B cell (primary cell): ENCODE results near the gene PTPN14. TPM values are rescaled to one million over a fixed set of nuclear protein-coding genes. Genes with fewer than 3 reads are reported as not detected.

Source experiments
- ATAC-seq: fragments of 200-7000 bp; cut with Tn5 transposase; one replicate; pipeline ENCODE4 v1.10.0; 2021; ENCODE audit warnings: low read depth, mild to moderate bottlenecking, moderate number of reproducible peaks, moderate library complexity
- CTCF ChIA-PET: fragments of 350-600 bp; sonication (Branson Sonifier 250); formaldehyde crosslinking; loops from one replicate; lab custom pipeline; 2021; ENCODE audit warnings: antibody characterized with exemption, inconsistent platforms; lab: Charles Lee
- POLR2A ChIA-PET: fragments of 350-600 bp; sonication (Branson Sonifier 250); formaldehyde crosslinking; loops from one replicate; lab custom pipeline; 2021; ENCODE audit warnings: antibody characterized with exemption; lab: Charles Lee
- DNase-seq: peaks from one replicate; pipeline ENCODE4 v3.0.0; 2013
- H2AFZ ChIP-seq: 2 replicates; pipeline ENCODE4 v1.6.1; 2012; ENCODE audit warnings: mild to moderate bottlenecking, low read depth, low read length; ENCODE audit not compliant: insufficient read depth, poor library complexity, severe bottlenecking
- H3K27ac ChIP-seq, 2 donors: 1 replicate in 1 of 2; 2 replicates in 1 of 2; pipeline ENCODE4 v1.5.1; 2012 to 2013; ENCODE audit warnings: low read length in 2 of 2, mild to moderate bottlenecking in 2 of 2, moderate library complexity in 1 of 2
- H3K27me3 ChIP-seq, 4 experiments: fragments of 200-600 bp in 1 of 4; sonication (generic) in 1 of 4; replicated peaks in 1 of 4; 1 replicate in 2 of 4; 2 replicates in 2 of 4; pipeline versions ENCODE4 v1.6.1 to v1.7.0; 2013 to 2016; ENCODE audit warnings: low read length in 3 of 4, mild to moderate bottlenecking in 2 of 4, mixed read lengths in 1 of 4, moderate library complexity in 1 of 4; ENCODE audit not compliant: insufficient read depth in 4 of 4, control insufficient read depth in 3 of 4; ENCODE audit errors: control extremely low read depth in 1 of 4
- H3K36me3 ChIP-seq, 2 experiments: replicated peaks in 1 of 2; 1 replicate in 1 of 2; 2 replicates in 1 of 2; pipeline versions ENCODE4 v1.6.1 to v1.7.1; 2013; ENCODE audit warnings: low read length in 1 of 2; ENCODE audit not compliant: insufficient read depth in 2 of 2, control insufficient read depth in 1 of 2; ENCODE audit errors: control extremely low read depth in 1 of 2, extremely low read depth in 1 of 2
- H3K4me1 ChIP-seq, 2 donors: fragments of 200-600 bp in 1 of 2; sonication (generic) in 1 of 2; 1 replicate in 1 of 2; 2 replicates in 1 of 2; pipeline versions ENCODE4 v1.5.1 to v1.6.1; 2013 to 2017; ENCODE audit warnings: low read length in 2 of 2; ENCODE audit not compliant: control insufficient read depth in 2 of 2, insufficient read depth in 2 of 2
- H3K4me2 ChIP-seq: replicated peaks from 2 replicates; pipeline ENCODE3; 2012; ENCODE audit warnings: mild to moderate bottlenecking, low read depth, low read length; ENCODE audit not compliant: poor library complexity, severe bottlenecking
- H3K4me3 ChIP-seq, 5 experiments: fragments of 200-600 bp in 1 of 5; sonication (generic) in 1 of 5; 1 replicate in 3 of 5; 2 replicates in 2 of 5; pipeline versions ENCODE4 v1.5.1 to v1.7.0; 2011 to 2016; ENCODE audit warnings: low read length in 4 of 5, mild to moderate bottlenecking in 4 of 5, low read depth in 2 of 5, control low read depth in 1 of 5, moderate library complexity in 1 of 5; ENCODE audit not compliant: insufficient read depth in 1 of 5; ENCODE audit errors: control extremely low read depth in 1 of 5, extremely low read depth in 1 of 5
- H3K79me2 ChIP-seq: fragments of 200-600 bp; sonication (generic); one replicate; pipeline ENCODE4 v1.6.0; 2016; ENCODE audit warnings: low read length; ENCODE audit not compliant: control insufficient read depth, insufficient read depth
- H3K9ac ChIP-seq: fragments of 200-600 bp; sonication (generic); 2 replicates; pipeline ENCODE4 v1.6.1; 2017; ENCODE audit warnings: mild to moderate bottlenecking, low read length, moderate library complexity
- H3K9me3 ChIP-seq, 3 donors: one replicate each; pipeline versions ENCODE4 v1.6.1 to v1.7.1; 2013; ENCODE audit warnings: low read length in 2 of 3; ENCODE audit not compliant: control insufficient read depth in 2 of 3, insufficient read depth in 1 of 3; ENCODE audit errors: control extremely low read depth in 1 of 3
- H4K20me1 ChIP-seq: 2 replicates; pipeline ENCODE4 v1.6.0; 2012; ENCODE audit warnings: mild to moderate bottlenecking, low read length; ENCODE audit not compliant: insufficient read depth, control insufficient read depth, poor library complexity, severe bottlenecking
- H3K27ac Mint-ChIP-seq: one replicate; pipeline ENCODE4 v1.8.0; 2021; ENCODE audit warnings: mixed read lengths
- H3K27me3 Mint-ChIP-seq: one replicate; pipeline ENCODE4 v1.8.0; 2021; ENCODE audit warnings: mixed read lengths
- H3K4me1 Mint-ChIP-seq: one replicate; pipeline ENCODE4 v1.8.0; 2021; ENCODE audit warnings: mixed read lengths
- H3K4me3 Mint-ChIP-seq: one replicate; pipeline ENCODE4 v1.8.0; 2021; ENCODE audit warnings: mixed read lengths
- H3K9me3 Mint-ChIP-seq: one replicate; pipeline ENCODE4 v1.8.0; 2022; ENCODE audit warnings: mixed read lengths; ENCODE audit not compliant: insufficient read depth
- CTCF ChIP-seq: fragments of 200-600 bp; IDR thresholded peaks from one replicate; pipeline ENCODE4 v1.8.0; 2022; ENCODE audit warnings: antibody characterized with exemption, mild to moderate bottlenecking
- EZH2 ChIP-seq: IDR thresholded peaks from 2 replicates; pipeline ENCODE4 v1.6.1; 2012; ENCODE audit warnings: borderline replicate concordance, low read depth, mild to moderate bottlenecking, moderate library complexity, low read length; ENCODE audit not compliant: insufficient read depth, poor library complexity, severe bottlenecking
- WGBS: methylation state at CpG from one replicate; pipeline ENCODE4 v1.1.5; 2013; ENCODE audit warnings: missing lambda C conversion rate; ENCODE audit not compliant: insufficient coverage; 5-methylcytosine and 5-hydroxymethylcytosine counted together
- intact Hi-C: fragments of 100-400 bp; cut with micrococcal nuclease; formaldehyde crosslinking; loops from one replicate; pipeline ENCODE4 v1.10.0; 2022
- polyA plus RNA-seq: library from polyadenylated mRNA; depleted of rRNA; stranded (reverse); fragments of >200 nt; gene quantifications from 2 replicates; pipeline ENCODE4 v1.2.3, GENCODE V29; 2012
- total RNA-seq, 2 donors: library from RNA; stranded (reverse); fragments of 120-200 nt in 1 of 2; gene quantifications; 1 replicate in 1 of 2; 2 replicates in 1 of 2; pipeline versions ENCODE4 v1.2.3 to v1.2.4, GENCODE V29; 2013 to 2022

Gene PTPN14
- total and polyA plus RNA-seq, 2 donors (not counting 1 experiment from before 2014, with no cell fraction given): under 0.01 TPM; not detected in 1

GRCh38 chr1:214426426-214426812, 125.0 kb downstream of the PTPN14 start:
- peaks cover 0 to 2% (median 0%) of the 10 kb centered on the region in 3 donors for H3K9me3 ChIP-seq
- ATAC-seq (no peak), DNase-seq (no peak)
- no peak overlapping the region for H3K27ac Mint-ChIP-seq
- no peak overlapping the region for H3K27ac ChIP-seq
- no peak overlapping the region for H3K4me3 ChIP-seq
- H4K20me1 ChIP-seq: no peaks in the 10 kb centered on the region
- H3K4me1 ChIP-seq: peaks cover 8% of the 10 kb centered on the region in 2 donors
- no peak overlapping the region for H3K4me3 Mint-ChIP-seq
- ChIA-PET POLR2A (no interaction called here), CTCF (no interaction called here)
- WGBS: 80% methylated on average over 1 of the region's 2 CpGs
- H3K27me3 Mint-ChIP-seq: peaks cover 15% of the 10 kb centered on the region
- H3K4me1 Mint-ChIP-seq: peaks cover 13% of the 10 kb centered on the region
- H3K9me3 Mint-ChIP-seq: no peaks in the 10 kb centered on the region
- no peaks in the 10 kb centered on the region for H3K27me3 ChIP-seq
- no peaks in the 10 kb centered on the region for H3K36me3 ChIP-seq
- intact Hi-C loops: no loop called here
- no peak overlapping the region for H2AFZ ChIP-seq
- TF ChIP-seq EZH2 (no peak), CTCF (no peak)
- H3K79me2 ChIP-seq: no peaks in the 10 kb centered on the region
- no peak overlapping the region for H3K4me2 ChIP-seq
- no peak overlapping the region for H3K9ac ChIP-seq

GRCh38 chr1:214425716-214426425, 125.5 kb downstream of the PTPN14 start:
- ChIA-PET POLR2A (no interaction called here), CTCF (no interaction called here)
- intact Hi-C loops: no loop called here
- Histone ChIP-seq H3K9me3 (peaks cover 0 to 2% (median 0%) of the 10 kb centered on the region in 3 donors), H3K79me2 (no peaks in the 10 kb centered on the region), H2AFZ (no peak overlapping the region), H3K4me3 (no peak overlapping the region), H3K27ac (no peak overlapping the region), H3K9ac (no peak overlapping the region), H3K27me3 (no peaks in the 10 kb centered on the region), H3K4me2 (no peak overlapping the region), H3K4me1 (peaks cover 8% of the 10 kb centered on the region in 2 donors), H4K20me1 (no peaks in the 10 kb centered on the region), H3K36me3 (no peaks in the 10 kb centered on the region)
- no peak overlapping the region for H3K27ac Mint-ChIP-seq
- H3K4me3 Mint-ChIP-seq: no peak overlapping the region
- DNase-seq (no peak), ATAC-seq (no peak)
- peaks cover 16% of the 10 kb centered on the region for H3K27me3 Mint-ChIP-seq
- TF ChIP-seq CTCF (no peak), EZH2 (no peak)
- no peaks in the 10 kb centered on the region for H3K9me3 Mint-ChIP-seq
- H3K4me1 Mint-ChIP-seq: peaks cover 13% of the 10 kb centered on the region
- WGBS: no CpG with 5 or more reads among the region's 5 CpGs
